H1 (cell line): ENCODE measurements around the gene FRMPD1. TPM values are rescaled to one million over a fixed set of nuclear protein-coding genes. Genes with fewer than 3 reads are reported as not detected.

Experiments
- CTCF ChIA-PET: fragments of 300-600 bp; sonication (Branson Sonifier 250); formaldehyde crosslinking; loops from one replicate; lab custom pipeline; 2021; ENCODE audit not compliant: partially characterized antibody; lab: Charles Lee
- POLR2A ChIA-PET: fragments of 300-600 bp; sonication (Branson Sonifier 250); formaldehyde crosslinking; loops from one replicate; lab custom pipeline; 2021; ENCODE audit warnings: inconsistent platforms; ENCODE audit not compliant: partially characterized antibody; lab: Charles Lee
- DNase-seq, 2 experiments: peaks; one replicate each; pipeline versions ENCODE4 v3.0.0 to v3.0.0-alpha.2; 2010 to 2022; ENCODE audit warnings: low spot score in 2 of 2, low read depth in 1 of 2, mixed read lengths in 1 of 2
- FAIRE-seq: peaks from 2 replicates; lab custom pipeline; 2011; peaks lifted over from hg19 to GRCh38; lab: Jason Lieb, UNC
- H2AFZ ChIP-seq: 2 replicates; pipeline ENCODE4 v1.8.1; 2012; ENCODE audit warnings: low read length, inconsistent platforms
- H2AK5ac ChIP-seq: 2 replicates; pipeline ENCODE4 v1.6.1; 2013; ENCODE audit warnings: low read depth, low read length
- H2BK120ac ChIP-seq: replicated peaks from 2 replicates; pipeline ENCODE3; 2013; ENCODE audit warnings: low read depth, low read length, inconsistent platforms
- H2BK12ac ChIP-seq: 2 replicates; pipeline ENCODE4 v1.6.1; 2013; ENCODE audit warnings: low read depth, low read length
- H2BK15ac ChIP-seq: 2 replicates; pipeline ENCODE4 v1.6.1; 2013; ENCODE audit warnings: low read length
- H2BK20ac ChIP-seq: 2 replicates; pipeline ENCODE4 v1.6.1; 2013; ENCODE audit warnings: low read length
- H2BK5ac ChIP-seq: 2 replicates; pipeline ENCODE4 v1.6.1; 2013; ENCODE audit warnings: low read depth, low read length
- H3K14ac ChIP-seq: 2 replicates; pipeline ENCODE4 v1.6.1; 2013; ENCODE audit warnings: inconsistent platforms; ENCODE audit not compliant: insufficient read length
- H3K18ac ChIP-seq: 2 replicates; pipeline ENCODE4 v1.6.1; 2013; ENCODE audit warnings: low read length; ENCODE audit errors: extremely low read depth
- H3K23ac ChIP-seq: 2 replicates; pipeline ENCODE4 v1.6.1; 2013; ENCODE audit warnings: inconsistent platforms; ENCODE audit not compliant: insufficient read length
- H3K23me2 ChIP-seq: 2 replicates; pipeline ENCODE4 v1.6.1; 2013; ENCODE audit warnings: low read depth, low read length
- H3K27ac ChIP-seq: 2 replicates; pipeline ENCODE4 v1.6.1; 2011; ENCODE audit warnings: low read depth, low read length, inconsistent platforms
- H3K27me3 ChIP-seq, 4 experiments: replicated peaks in 1 of 4; 1 replicate in 1 of 4; 2 replicates in 3 of 4; pipeline versions ENCODE4 v1.6.1 to v1.8.1; 2011 to 2013; ENCODE audit warnings: low read length in 3 of 4, mild to moderate bottlenecking in 3 of 4, inconsistent platforms in 2 of 4, mixed read lengths in 2 of 4, moderate library complexity in 1 of 4; ENCODE audit not compliant: control insufficient read depth in 3 of 4, insufficient read depth in 3 of 4; ENCODE audit errors: extremely low read depth in 1 of 4
- H3K36me3 ChIP-seq, 4 experiments: 2 replicates each; pipeline versions ENCODE4 v1.6.1 to v1.8.1; 2011 to 2013; ENCODE audit warnings: mild to moderate bottlenecking in 4 of 4, low read length in 3 of 4, moderate library complexity in 2 of 4, control low read depth in 1 of 4, inconsistent platforms in 1 of 4; ENCODE audit not compliant: insufficient read depth in 4 of 4, control insufficient read depth in 2 of 4
- H3K4ac ChIP-seq: replicated peaks from 2 replicates; pipeline ENCODE3; 2013; ENCODE audit warnings: low read length, low read depth, mixed read lengths, inconsistent platforms; ENCODE audit not compliant: insufficient read length
- H3K4me1 ChIP-seq, 4 experiments: replicated peaks in 1 of 4; 1 replicate in 1 of 4; 2 replicates in 3 of 4; pipeline versions ENCODE4 v1.6.1 to v1.8.1; 2011 to 2013; ENCODE audit warnings: low read length in 3 of 4, inconsistent platforms in 2 of 4, mixed read lengths in 1 of 4; ENCODE audit not compliant: insufficient read depth in 4 of 4, control insufficient read depth in 3 of 4
- H3K4me2 ChIP-seq, 2 experiments: 2 replicates each; pipeline versions ENCODE4 v1.6.1 to v1.8.1; 2011 to 2013; ENCODE audit warnings: low read depth in 2 of 2, low read length in 2 of 2, control low read depth in 1 of 2, inconsistent platforms in 1 of 2, mild to moderate bottlenecking in 1 of 2; ENCODE audit not compliant: insufficient read depth in 1 of 2
- H3K4me3 ChIP-seq, 4 experiments: fragments of 200-600, 300-600 bp in 1 of 4; sonication (generic), shearing (Covaris generic), sonication (Bioruptor Twin) in 1 of 4; 2 replicates each; pipeline versions ENCODE4 v1.5.1 to v1.8.1; 2011 to 2016; ENCODE audit warnings: low read length in 4 of 4, low read depth in 3 of 4, control low read depth in 2 of 4, inconsistent platforms in 2 of 4, mild to moderate bottlenecking in 2 of 4, mixed read lengths in 1 of 4, moderate library complexity in 1 of 4; ENCODE audit not compliant: insufficient read depth in 2 of 4; ENCODE audit errors: extremely low read depth in 1 of 4
- H3K56ac ChIP-seq: replicated peaks from 2 replicates; pipeline ENCODE3; 2013; ENCODE audit warnings: low read depth, mild to moderate bottlenecking, mixed read lengths, low read length, inconsistent platforms; ENCODE audit not compliant: insufficient read length
- H3K79me1 ChIP-seq: 2 replicates; pipeline ENCODE4 v1.6.1; 2013; ENCODE audit warnings: low read depth, low read length, control low read depth
- H3K79me2 ChIP-seq, 2 experiments: 2 replicates each; pipeline versions ENCODE4 v1.6.1 to v1.8.1; 2012 to 2013; ENCODE audit warnings: low read length in 2 of 2, mild to moderate bottlenecking in 2 of 2, inconsistent platforms in 1 of 2; ENCODE audit not compliant: insufficient read depth in 2 of 2, control insufficient read depth in 1 of 2
- H3K9ac ChIP-seq, 4 experiments: replicated peaks in 1 of 4; 1 replicate in 1 of 4; 2 replicates in 3 of 4; pipeline versions ENCODE4 v1.6.1 to v1.8.1; 2011 to 2013; ENCODE audit warnings: low read depth in 3 of 4, low read length in 3 of 4, control low read depth in 2 of 4, mild to moderate bottlenecking in 2 of 4, moderate library complexity in 2 of 4, inconsistent platforms in 1 of 4; ENCODE audit errors: extremely low read depth in 1 of 4
- H3K9me3 ChIP-seq, 2 experiments: 2 replicates each; pipeline versions ENCODE4 v1.6.1 to v1.8.1; 2012 to 2013; ENCODE audit warnings: mild to moderate bottlenecking in 2 of 2, moderate library complexity in 2 of 2, control low read depth in 1 of 2, inconsistent platforms in 1 of 2, low read depth in 1 of 2, low read length in 1 of 2, mixed read lengths in 1 of 2; ENCODE audit not compliant: insufficient read depth in 2 of 2
- H4K20me1 ChIP-seq, 2 experiments: replicated peaks in 1 of 2; 2 replicates each; pipeline versions ENCODE3 to v1.8.1; 2011 to 2013; ENCODE audit warnings: inconsistent platforms in 2 of 2, low read length in 2 of 2, mild to moderate bottlenecking in 1 of 2; ENCODE audit not compliant: insufficient read depth in 2 of 2, control insufficient read depth in 1 of 2
- H4K5ac ChIP-seq: 2 replicates; pipeline ENCODE4 v1.6.1; 2013; ENCODE audit warnings: low read length, low read depth, mixed read lengths, inconsistent platforms; ENCODE audit not compliant: insufficient read length
- H4K8ac ChIP-seq: 2 replicates; pipeline ENCODE4 v1.8.0; 2013; ENCODE audit warnings: mild to moderate bottlenecking, moderate library complexity, low read length, inconsistent platforms; ENCODE audit not compliant: insufficient read depth; ENCODE audit errors: extremely low read depth
- H4K91ac ChIP-seq: replicated peaks from 2 replicates; pipeline ENCODE3; 2013; ENCODE audit warnings: low read length, mixed read lengths, inconsistent platforms; ENCODE audit not compliant: insufficient read length
- ASH2L ChIP-seq: fragments of 200-600, 300-600 bp; sonication (generic); IDR thresholded peaks from one replicate; pipeline ENCODE4 v1.7.1; 2017; ENCODE audit warnings: low read length
- EZH2 ChIP-seq: fragments of 200-600 bp; sonication (generic); IDR thresholded peaks from 2 replicates; pipeline ENCODE4 v1.7.1; 2012; ENCODE audit warnings: low read depth, mild to moderate bottlenecking, moderate library complexity, low read length, inconsistent platforms; ENCODE audit not compliant: severe bottlenecking
- GABPA ChIP-seq: IDR thresholded peaks from 2 replicates; pipeline ENCODE4 v1.6.1; 2011; ENCODE audit warnings: mild to moderate bottlenecking, low read length, moderate library complexity, borderline replicate concordance; ENCODE audit not compliant: insufficient read depth
- JUN ChIP-seq: IDR thresholded peaks from 2 replicates; pipeline ENCODE4 v1.6.1; 2011; ENCODE audit warnings: low read depth, mild to moderate bottlenecking, improper control_type of control experiment, low read length
- KDM5A ChIP-seq: fragments of 200-600 bp; IDR thresholded peaks from 2 replicates; pipeline ENCODE4 v1.7.1; 2012; ENCODE audit warnings: mild to moderate bottlenecking, low read length, inconsistent platforms, mixed read lengths
- MAX ChIP-seq: IDR thresholded peaks from 2 replicates; pipeline ENCODE4 v1.6.1; 2012; ENCODE audit warnings: inconsistent platforms
- RBBP5 ChIP-seq: IDR thresholded peaks from 2 replicates; pipeline ENCODE4 v1.7.1; 2012; ENCODE audit warnings: low read depth, mild to moderate bottlenecking, inconsistent platforms, low read length, moderate library complexity, borderline replicate concordance
- SIN3A ChIP-seq, 2 experiments: IDR thresholded peaks in 1 of 2; conservative IDR thresholded peaks in 1 of 2; 2 replicates each; pipeline ENCODE4 v1.6.1; 2011 to 2012; ENCODE audit warnings: low read length in 2 of 2, improper control_type of control experiment in 1 of 2, low read depth in 1 of 2, mild to moderate bottlenecking in 1 of 2
- SIRT6 ChIP-seq: IDR thresholded peaks from one replicate; pipeline ENCODE4 v1.7.1; 2012; ENCODE audit warnings: low read length, inconsistent platforms
- SUZ12 ChIP-seq: fragments of 200-600 bp; sonication (generic); IDR thresholded peaks from 2 replicates; pipeline ENCODE4 v1.6.1; 2012; ENCODE audit warnings: mild to moderate bottlenecking, inconsistent platforms, low read length, moderate library complexity, mixed read lengths
- TBP ChIP-seq: IDR thresholded peaks from 2 replicates; pipeline ENCODE4 v1.6.1; 2011; ENCODE audit warnings: low read depth, low read length, improper control_type of control experiment
- TEAD4 ChIP-seq: IDR thresholded peaks from 2 replicates; pipeline ENCODE4 v1.6.1; 2012; ENCODE audit warnings: low read depth, low read length, inconsistent platforms, mixed read lengths
- WGBS, 2 experiments: shearing (Covaris generic) in 1 of 2; methylation state at CpG; one replicate each; pipeline versions ENCODE4 v1.1.6 to v1.1.7; 2013 to 2015; ENCODE audit warnings: low lambda C conversion rate in 2 of 2, mixed read lengths in 2 of 2, inconsistent platforms in 1 of 2, low coverage in 1 of 2, missing lambda C conversion rate in 1 of 2; ENCODE audit not compliant: insufficient replicate concordance in 2 of 2, insufficient coverage in 1 of 2, insufficient read length in 1 of 2; ENCODE audit errors: extremely low coverage in 1 of 2, missing lambda C conversion rate in 1 of 2; 5-methylcytosine and 5-hydroxymethylcytosine counted together
- polyA plus RNA-seq, 7 experiments: library from polyadenylated mRNA; depleted of rRNA in 3 of 7; stranded (reverse) in 5 of 7; unstranded in 2 of 7; fragments of >200 nt in 5 of 7; fragments of 200-250 nt in 2 of 7; gene quantifications; 1 replicate in 5 of 7; 2 replicates in 1 of 7; 4 replicates in 1 of 7; pipeline versions ENCODE4 v1.2.1 to v1.2.3, GENCODE V29; 2011 to 2013; ENCODE audit warnings: missing spikeins in 2 of 7, mixed read lengths in 2 of 7
- total RNA-seq: library from RNA; stranded (reverse); fragmentation: NEBNext Ultra II Directional; extraction: Animal tissue kit (Norgen Biotek cat#: 25700); gene quantifications from 2 replicates; pipeline ENCODE4 v1.2.1, GENCODE V29; 2021

FRMPD1 gene
- total and polyA plus RNA-seq, 2 of the 8 experiments (the other 6 are each of a cell fraction or from before 2014, with no cell fraction given) = 0.27 to 0.32 TPM

GRCh38 chr9:37621273-37622121 lies 29.3 kb upstream of the FRMPD1 start:
- H2BK20ac ChIP-seq = no peak overlapping the region
- no peaks in the 10 kb centered on the region for H4K20me1 ChIP-seq
- WGBS, 2 experiments = 77% methylated on average over 9 of the region's 9 CpGs; no CpG with 5 or more reads in 1 of the 2 experiments
- POLR2A ChIA-PET = interaction anchor here (0.6 to 1.6 kb wide), 2 partner anchors 11 to 32 kb away, joined by 3 to 4 read pairs; no protein-coding TSS in a partner anchor
- no peaks in the 10 kb centered on the region for H3K23me2 ChIP-seq
- peaks cover 0 to 3% (median 2%) of the 10 kb centered on the region in 4 experiments; a peak in 4 of 7 replicates for H3K4me1 ChIP-seq
- no peaks in the 10 kb centered on the region for H3K79me2 ChIP-seq
- no peak overlapping the region for H2BK120ac ChIP-seq
- H4K5ac ChIP-seq = no peak overlapping the region
- H3K23ac ChIP-seq = no peak overlapping the region
- no peaks in the 10 kb centered on the region for H3K79me1 ChIP-seq
- no peak overlapping the region for H2BK12ac ChIP-seq
- H3K9ac ChIP-seq = no peak overlapping the region
- H3K4ac ChIP-seq = no peak overlapping the region
- H2AFZ ChIP-seq = peak overlapping the region; percentile 49
- H3K18ac ChIP-seq = no peak overlapping the region
- H2AK5ac ChIP-seq = no peak overlapping the region
- no peak for DNase-seq
- no peaks in the 10 kb centered on the region for H3K9me3 ChIP-seq
- H3K14ac ChIP-seq = peak overlapping the region; percentile 19
- no peak overlapping the region for H2BK5ac ChIP-seq
- no peaks in the 10 kb centered on the region for H3K27me3 ChIP-seq
- no peak overlapping the region for H3K27ac ChIP-seq
- 0 out of 2 replicates have a peak overlapping the region, but pooled peaks have one; percentile 17 for H4K8ac ChIP-seq
- no peak overlapping the region for H4K91ac ChIP-seq
- FAIRE-seq = no peak
- H3K56ac ChIP-seq = no peak overlapping the region
- H3K36me3 ChIP-seq = no peaks in the 10 kb centered on the region
- H3K4me3 ChIP-seq = no peak overlapping the region
- H2BK15ac ChIP-seq = no peak overlapping the region
- no peak overlapping the region for H3K4me2 ChIP-seq
- CTCF ChIA-PET = interaction anchor here (0.5 to 0.6 kb wide), 2 partner anchors 16 to 142 kb away, joined by 3 read pairs; no protein-coding TSS in a partner anchor
- TF ChIP-seq SIRT6 (no peak), RBBP5 (no peak), JUN (no peak), TEAD4 (no peak), EZH2 (no peak), KDM5A (no peak), SIN3A (conservative IDR thresholded peaks at IDR 0.05 in 1 of 2, IDR thresholded peaks at IDR 0.05 in 1 of 2; ENCODE audit: low read depth in 1 of 2, low read length in 2 of 2) (no peak), MAX (no peak), GABPA (no peak), ASH2L (no peak), TBP (no peak), SUZ12 (no peak)
